Peyer's patch (tissue), 4 donors: ENCODE measurements around the gene HNRNPA3.

Experiments
- CTCF ChIP-seq, 6 experiments: fragments of 450-650 bp in 4 of 6; fragments of 200-600 bp in 2 of 6; sonication (generic) in 1 of 6; IDR thresholded peaks; one replicate each; pipeline ENCODE4 v1.5.1; 2017 to 2019; ENCODE audit warnings: antibody characterized with exemption in 6 of 6, mild to moderate bottlenecking in 3 of 6, moderate library complexity in 1 of 6
- POLR2A ChIP-seq, 2 donors: fragments of 450-650 bp; IDR thresholded peaks; one replicate each; pipeline ENCODE4 v1.5.1; 2017; ENCODE audit warnings: antibody characterized with exemption in 2 of 2, mild to moderate bottlenecking in 2 of 2, moderate library complexity in 2 of 2

- peak in 1 of 2 donors; percentile 45 for TF ChIP-seq POLR2A (IDR thresholded peaks at IDR 0.05)
- TF ChIP-seq CTCF (IDR thresholded peaks at IDR 0.05): no peak
Observed at GRCh38 chr2:177239932-177240630, 27.5 kb downstream of the HNRNPA3 start.
